Osteoblast (primary cell): ENCODE results near the gene IRF9. TPM values are rescaled to one million over a fixed set of nuclear protein-coding genes. Genes with fewer than 3 reads are reported as not detected.

Source experiments
- DNase-seq: peaks from one replicate; pipeline ENCODE4 v3.0.0; 2011; ENCODE audit warnings: low spot score, mixed read lengths; ENCODE audit not compliant: insufficient read length; ENCODE audit errors: missing footprints
- H2AFZ ChIP-seq: 2 replicates; pipeline ENCODE4 v1.6.0; 2011; ENCODE audit warnings: mild to moderate bottlenecking, low read length
- H3K27ac ChIP-seq: 2 replicates; pipeline ENCODE4 v1.5.1; 2011; ENCODE audit warnings: mild to moderate bottlenecking, low read depth, low read length, moderate library complexity
- H3K27me3 ChIP-seq: 2 replicates; pipeline ENCODE4 v1.6.0; 2012; ENCODE audit warnings: mild to moderate bottlenecking, control low read depth, inconsistent platforms, low read length, moderate library complexity; ENCODE audit not compliant: insufficient read depth
- H3K36me3 ChIP-seq: 2 replicates; pipeline ENCODE4 v1.5.1; 2011; ENCODE audit warnings: mild to moderate bottlenecking, low read length, control low read depth, moderate library complexity; ENCODE audit not compliant: insufficient read depth
- H3K4me1 ChIP-seq: 2 replicates; pipeline ENCODE4 v1.5.1; 2011; ENCODE audit warnings: mild to moderate bottlenecking, low read length, control low read depth, moderate library complexity; ENCODE audit not compliant: insufficient read depth
- H3K4me2 ChIP-seq: 2 replicates; pipeline ENCODE4 v1.6.0; 2011; ENCODE audit warnings: mild to moderate bottlenecking, low read length; ENCODE audit not compliant: insufficient read depth
- H3K4me3 ChIP-seq: fragments of 200-600 bp; sonication (generic); 3 replicates; pipeline ENCODE4 v1.5.1; 2012; ENCODE audit warnings: mild to moderate bottlenecking, low read length, inconsistent platforms; ENCODE audit not compliant: insufficient read depth
- H3K79me2 ChIP-seq: 2 replicates; pipeline ENCODE4 v1.6.0; 2012; ENCODE audit warnings: mild to moderate bottlenecking, low read length, control low read depth, inconsistent platforms; ENCODE audit not compliant: insufficient read depth
- H3K9me3 ChIP-seq: 2 replicates; pipeline ENCODE4 v1.5.1; 2011; ENCODE audit warnings: low read depth, low read length, control low read depth
- H4K20me1 ChIP-seq: 2 replicates; pipeline ENCODE4 v1.6.0; 2012; ENCODE audit warnings: mild to moderate bottlenecking, low read length, control low read depth; ENCODE audit not compliant: insufficient read depth
- small RNA-seq: library from RNA; depleted of rRNA; stranded (forward); fragments of <200 nt; gene quantifications from one replicate; pipeline ENCODE3, GENCODE V24; 2012
- total RNA-seq: library from RNA; depleted of rRNA; stranded (reverse); fragments of >200 nt; gene quantifications from 2 replicates; pipeline ENCODE4 v1.2.3, GENCODE V29; 2012
- TF ChIP-seq, protein P1 (sequence below): IDR thresholded peaks from 2 replicates; pipeline ENCODE4 v1.5.1; 2011; ENCODE audit warnings: mild to moderate bottlenecking, low read depth, low read length, moderate library complexity; ENCODE audit errors: extremely low read depth

The IRF9 gene
- total RNA-seq, 1 donor, result 117 TPM

GRCh38 chr14:24212924-24213865 lies 52.1 kb downstream of the IRF9 start, which contains the start of gene CHMP4A:
CHMP4A (minus strand) TSS chr14:24213488; CDS start chr14:24213439, 49 bp downstream.
- Histone ChIP-seq H3K4me2 (peak within 1 kb of the TSS; percentile 88), H3K27me3 (no peaks in the 10 kb centered on the region), H3K79me2 (peaks cover 19% of the 10 kb centered on the region), H2AFZ (peak within 1 kb of the TSS; percentile 78), H3K27ac (peak within 1 kb of the TSS; percentile 96), H3K4me3 (peak within 1 kb of the TSS; percentile 84), H3K4me1 (peaks cover 12% of the 10 kb centered on the region), H4K20me1 (no peaks in the 10 kb centered on the region), H3K36me3 (peaks cover 40% of the 10 kb centered on the region), H3K9me3 (no peaks in the 10 kb centered on the region)
- DNase-seq, result peak; percentile 98
- TF ChIP-seq, protein P1, sequence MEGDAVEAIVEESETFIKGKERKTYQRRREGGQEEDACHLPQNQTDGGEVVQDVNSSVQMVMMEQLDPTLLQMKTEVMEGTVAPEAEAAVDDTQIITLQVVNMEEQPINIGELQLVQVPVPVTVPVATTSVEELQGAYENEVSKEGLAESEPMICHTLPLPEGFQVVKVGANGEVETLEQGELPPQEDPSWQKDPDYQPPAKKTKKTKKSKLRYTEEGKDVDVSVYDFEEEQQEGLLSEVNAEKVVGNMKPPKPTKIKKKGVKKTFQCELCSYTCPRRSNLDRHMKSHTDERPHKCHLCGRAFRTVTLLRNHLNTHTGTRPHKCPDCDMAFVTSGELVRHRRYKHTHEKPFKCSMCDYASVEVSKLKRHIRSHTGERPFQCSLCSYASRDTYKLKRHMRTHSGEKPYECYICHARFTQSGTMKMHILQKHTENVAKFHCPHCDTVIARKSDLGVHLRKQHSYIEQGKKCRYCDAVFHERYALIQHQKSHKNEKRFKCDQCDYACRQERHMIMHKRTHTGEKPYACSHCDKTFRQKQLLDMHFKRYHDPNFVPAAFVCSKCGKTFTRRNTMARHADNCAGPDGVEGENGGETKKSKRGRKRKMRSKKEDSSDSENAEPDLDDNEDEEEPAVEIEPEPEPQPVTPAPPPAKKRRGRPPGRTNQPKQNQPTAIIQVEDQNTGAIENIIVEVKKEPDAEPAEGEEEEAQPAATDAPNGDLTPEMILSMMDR, result no peak

DNA sequence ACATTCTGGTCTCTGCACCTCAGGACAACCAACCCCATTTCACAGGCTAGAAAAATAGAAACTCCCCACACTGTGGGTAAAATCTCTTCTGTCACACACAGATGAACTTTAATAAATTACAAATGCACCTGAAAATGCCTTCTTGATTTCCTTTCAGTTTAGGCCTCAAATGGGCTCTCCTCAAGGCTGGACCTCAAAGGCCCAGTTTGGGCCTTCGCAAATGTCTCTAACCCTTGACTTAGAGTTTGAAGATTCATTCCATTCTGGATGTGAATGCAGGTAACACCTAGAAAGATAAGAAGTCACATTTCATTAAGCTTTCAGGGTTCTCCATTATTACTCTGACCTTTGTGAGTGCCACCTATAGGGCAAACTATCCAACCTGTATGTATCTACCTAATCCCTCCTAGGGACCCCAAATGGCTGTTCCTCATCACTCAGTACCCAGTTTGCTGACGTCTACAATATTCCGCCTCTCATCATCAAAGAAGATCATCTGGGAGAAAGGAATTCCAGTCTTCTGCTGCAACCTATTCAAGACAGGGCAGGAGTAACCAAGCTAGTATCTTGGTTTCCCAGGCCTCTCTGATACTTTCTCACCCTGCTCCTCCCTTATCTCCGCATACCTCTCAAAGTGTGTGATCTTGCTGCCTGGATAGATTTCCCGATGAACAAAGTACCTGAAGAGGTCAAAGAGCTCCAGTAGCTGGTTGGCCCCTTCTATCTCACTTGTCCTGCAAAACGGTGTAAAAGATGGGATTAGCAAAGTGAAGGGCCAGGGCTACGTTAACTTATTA lies 53.0 kb downstream of the IRF9 start:
- H3K4me2 ChIP-seq, result peak overlapping the region; percentile 88
- DNase-seq, result no peak
- TF ChIP-seq, protein P1, result no peak
- H3K4me1 ChIP-seq, result peaks cover 12% of the 10 kb centered on the region
- H3K27me3 ChIP-seq, result no peaks in the 10 kb centered on the region
- peak overlapping the region; percentile 78 for H2AFZ ChIP-seq
- H3K79me2 ChIP-seq, result peaks cover 22% of the 10 kb centered on the region
- H4K20me1 ChIP-seq, result no peaks in the 10 kb centered on the region
- peak overlapping the region; percentile 84 for H3K4me3 ChIP-seq
- no peaks in the 10 kb centered on the region for H3K9me3 ChIP-seq
- H3K36me3 ChIP-seq, result peaks cover 36% of the 10 kb centered on the region
- peak overlapping the region; percentile 96 for H3K27ac ChIP-seq

GRCh38 chr14:24215495-24216344 lies 54.7 kb downstream of the IRF9 start, which contains the start of gene MDP1:
MDP1 (minus strand) TSS chr14:24216066; CDS start chr14:24215955, 111 bp downstream.
- Histone ChIP-seq H3K36me3 (peaks cover 19% of the 10 kb centered on the region), H3K4me1 (peaks cover 12% of the 10 kb centered on the region), H3K27me3 (no peaks in the 10 kb centered on the region), H3K9me3 (no peaks in the 10 kb centered on the region), H3K4me3 (peak within 1 kb of the TSS; percentile 80), H3K4me2 (peak within 1 kb of the TSS; percentile 98), H3K27ac (peak within 1 kb of the TSS; percentile 78), H4K20me1 (peaks cover 8% of the 10 kb centered on the region), H3K79me2 (peaks cover 34% of the 10 kb centered on the region), H2AFZ (peak within 1 kb of the TSS; percentile 92)
- TF ChIP-seq, protein P1, result peak; percentile 58
- DNase-seq, result peak; percentile 92

Small RNA genes lying within 50 kb of the gene (small RNA-seq; reads per million reads assigned to genes)
- gene AL136295.4 (not detected), gene CHMP4A (not detected), gene IPO4 (not detected), gene IRF9 (not detected), gene MDP1 (not detected), gene RNA5SP383 (not detected)

Other genes with a start within 250 kb of the IRF9 start
- 31.5 and 36.5 TPM in 2 replicates for gene DHRS4, start 207.5 kb upstream of the IRF9 start, total RNA-seq
- 9.0 and 9.7 TPM in 2 replicates for gene DHRS4L2, start 172.3 kb upstream of the IRF9 start, total RNA-seq
- gene CARMIL3, start 109.3 kb upstream of the IRF9 start, total RNA-seq, result not detected in 2 replicates
- gene CPNE6, start 89.7 kb upstream of the IRF9 start, total RNA-seq, result not detected in 2 replicates
- 26.2 and 35.1 TPM in 2 replicates for gene PCK2, start 67.0 kb upstream of the IRF9 start, total RNA-seq
- 73.4 and 84.7 TPM in 2 replicates for gene DCAF11, start 46.5 kb upstream of the IRF9 start, total RNA-seq
- gene NRL, start 46.3 kb upstream of the IRF9 start, total RNA-seq, result 1.5 and 1.8 TPM in 2 replicates
- 0.29 and 0.72 TPM in 2 replicates for gene FITM1, start 30.6 kb upstream of the IRF9 start, total RNA-seq
- gene PSME1, start 25.1 kb upstream of the IRF9 start, total RNA-seq, result 95.5 and 111 TPM in 2 replicates
- 6.9 and 9.1 TPM in 2 replicates for gene EMC9, start 19.7 kb upstream of the IRF9 start, total RNA-seq
- gene PSME2, start 14.7 kb upstream of the IRF9 start, total RNA-seq, result 47.7 and 55.7 TPM in 2 replicates
- 43.9 and 49.6 TPM in 2 replicates for gene RNF31, start 13.8 kb upstream of the IRF9 start, total RNA-seq
- gene REC8, start 10.8 kb downstream of the IRF9 start, total RNA-seq, result 3.3 and 3.5 TPM in 2 replicates
- 38.9 and 47.0 TPM in 2 replicates for gene IPO4, start 27.6 kb downstream of the IRF9 start, total RNA-seq
- gene TM9SF1, start 34.2 kb downstream of the IRF9 start, total RNA-seq, result 78.2 and 84.3 TPM in 2 replicates
- gene TSSK4, start 44.4 kb downstream of the IRF9 start, total RNA-seq, result 0.36 TPM in 1 of 2 replicates, not detected in the other
- gene CHMP4A, start 52.2 kb downstream of the IRF9 start, total RNA-seq, result 19.2 TPM in 2 replicates
- gene MDP1, start 54.8 kb downstream of the IRF9 start, total RNA-seq, result 14.1 and 14.8 TPM in 2 replicates
- gene NEDD8, start 71.1 kb downstream of the IRF9 start, total RNA-seq, result 56.3 and 69.1 TPM in 2 replicates
- gene GMPR2, start 71.7 kb downstream of the IRF9 start, total RNA-seq, result 70.7 and 86.5 TPM in 2 replicates
- gene TINF2, start 81.4 kb downstream of the IRF9 start, total RNA-seq, result 62.6 and 63.4 TPM in 2 replicates
- 0.36 and 1.2 TPM in 2 replicates for gene TGM1, start 101.9 kb downstream of the IRF9 start, total RNA-seq
- gene RABGGTA, start 110.3 kb downstream of the IRF9 start, total RNA-seq, result 28.9 and 34.0 TPM in 2 replicates
- gene DHRS1, start 138.5 kb downstream of the IRF9 start, total RNA-seq, result 9.8 and 13.6 TPM in 2 replicates
- gene NOP9, start 138.6 kb downstream of the IRF9 start, total RNA-seq, result 17.4 and 21.0 TPM in 2 replicates
- 0.36 and 0.59 TPM in 2 replicates for gene CIDEB, start 146.7 kb downstream of the IRF9 start, total RNA-seq
- gene LTB4R2, start 148.9 kb downstream of the IRF9 start, total RNA-seq, result 4.7 and 5.1 TPM in 2 replicates
- 1.2 and 1.8 TPM in 2 replicates for gene LTB4R, start 150.2 kb downstream of the IRF9 start, total RNA-seq
- 17.7 and 18.8 TPM in 2 replicates for gene ADCY4, start 173.8 kb downstream of the IRF9 start, total RNA-seq
- 9.1 and 11.9 TPM in 2 replicates for gene RIPK3, start 178.7 kb downstream of the IRF9 start, total RNA-seq
- gene NFATC4, start 206.9 kb downstream of the IRF9 start, total RNA-seq, result 101 and 107 TPM in 2 replicates
- 7.2 and 9.1 TPM in 2 replicates for gene NYNRIN, start 237.7 kb downstream of the IRF9 start, total RNA-seq